Esophagus squamous epithelium (tissue), 4 donors: ENCODE data around the gene HINT2.

ENCODE experiments used
- POLR2A ChIP-seq, 4 donors: fragments of 450-650 bp; IDR thresholded peaks; one replicate each; pipeline ENCODE4 v1.6.1; 2017; ENCODE audit warnings: antibody characterized with exemption in 4 of 4, mild to moderate bottlenecking in 4 of 4, moderate library complexity in 3 of 4
- TF ChIP-seq, protein P1 (sequence below), 6 experiments: fragments of 450-650 bp in 4 of 6; fragments of 200-600 bp in 2 of 6; sonication (generic) in 2 of 6; IDR thresholded peaks; one replicate each; pipeline ENCODE4 v1.5.1; 2016 to 2019; ENCODE audit warnings: antibody characterized with exemption in 6 of 6, mild to moderate bottlenecking in 4 of 6, moderate library complexity in 4 of 6

DNA sequence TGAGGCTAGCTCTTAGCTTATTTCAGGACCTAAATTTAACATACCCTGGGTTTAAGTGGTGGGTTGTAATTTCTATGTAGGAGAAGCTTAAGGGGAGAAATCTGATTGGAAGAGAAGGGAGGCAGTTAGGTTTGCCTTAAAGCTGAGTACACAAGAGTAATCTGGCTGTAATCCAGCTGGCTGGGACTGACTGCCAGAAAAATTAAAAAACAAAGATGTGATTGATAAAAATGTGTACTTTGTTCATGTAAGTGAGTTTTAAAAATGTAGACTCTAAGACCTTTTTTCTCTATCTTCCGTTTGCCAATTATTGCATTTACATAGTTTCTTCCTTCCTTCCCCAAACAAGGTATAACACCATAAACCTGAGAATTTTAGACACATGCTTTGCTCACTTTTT, 43.3 kb downstream of the HINT2 start:
- TF ChIP-seq, protein P1, sequence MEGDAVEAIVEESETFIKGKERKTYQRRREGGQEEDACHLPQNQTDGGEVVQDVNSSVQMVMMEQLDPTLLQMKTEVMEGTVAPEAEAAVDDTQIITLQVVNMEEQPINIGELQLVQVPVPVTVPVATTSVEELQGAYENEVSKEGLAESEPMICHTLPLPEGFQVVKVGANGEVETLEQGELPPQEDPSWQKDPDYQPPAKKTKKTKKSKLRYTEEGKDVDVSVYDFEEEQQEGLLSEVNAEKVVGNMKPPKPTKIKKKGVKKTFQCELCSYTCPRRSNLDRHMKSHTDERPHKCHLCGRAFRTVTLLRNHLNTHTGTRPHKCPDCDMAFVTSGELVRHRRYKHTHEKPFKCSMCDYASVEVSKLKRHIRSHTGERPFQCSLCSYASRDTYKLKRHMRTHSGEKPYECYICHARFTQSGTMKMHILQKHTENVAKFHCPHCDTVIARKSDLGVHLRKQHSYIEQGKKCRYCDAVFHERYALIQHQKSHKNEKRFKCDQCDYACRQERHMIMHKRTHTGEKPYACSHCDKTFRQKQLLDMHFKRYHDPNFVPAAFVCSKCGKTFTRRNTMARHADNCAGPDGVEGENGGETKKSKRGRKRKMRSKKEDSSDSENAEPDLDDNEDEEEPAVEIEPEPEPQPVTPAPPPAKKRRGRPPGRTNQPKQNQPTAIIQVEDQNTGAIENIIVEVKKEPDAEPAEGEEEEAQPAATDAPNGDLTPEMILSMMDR (IDR thresholded peaks at IDR 0.05), result no peak
- TF ChIP-seq POLR2A (IDR thresholded peaks at IDR 0.05), result no peak
